Stimulated activated CD4-positive, alpha-beta T cell treated with anti-CD3 and anti-CD28 coated beads, Interleukin-4, amount 100 ng/mL, for 48 hours (primary cell): ENCODE measurements around the gene ACTR8.
A peak's percentile ranks its signal among the peaks of the same experiment; 100 is the strongest.
"Not testable (repeated sequence)": the region's sequence is repeated elsewhere in the genome, so short reads cannot be mapped to it uniquely, and the experiment has no call there.

Experiments used
- DNase-seq, 2 donors: peaks; one replicate each; pipeline ENCODE4 v3.0.0-alpha.2; 2020; ENCODE audit warnings: low read depth in 2 of 2

Gene ACTR8, protein sequence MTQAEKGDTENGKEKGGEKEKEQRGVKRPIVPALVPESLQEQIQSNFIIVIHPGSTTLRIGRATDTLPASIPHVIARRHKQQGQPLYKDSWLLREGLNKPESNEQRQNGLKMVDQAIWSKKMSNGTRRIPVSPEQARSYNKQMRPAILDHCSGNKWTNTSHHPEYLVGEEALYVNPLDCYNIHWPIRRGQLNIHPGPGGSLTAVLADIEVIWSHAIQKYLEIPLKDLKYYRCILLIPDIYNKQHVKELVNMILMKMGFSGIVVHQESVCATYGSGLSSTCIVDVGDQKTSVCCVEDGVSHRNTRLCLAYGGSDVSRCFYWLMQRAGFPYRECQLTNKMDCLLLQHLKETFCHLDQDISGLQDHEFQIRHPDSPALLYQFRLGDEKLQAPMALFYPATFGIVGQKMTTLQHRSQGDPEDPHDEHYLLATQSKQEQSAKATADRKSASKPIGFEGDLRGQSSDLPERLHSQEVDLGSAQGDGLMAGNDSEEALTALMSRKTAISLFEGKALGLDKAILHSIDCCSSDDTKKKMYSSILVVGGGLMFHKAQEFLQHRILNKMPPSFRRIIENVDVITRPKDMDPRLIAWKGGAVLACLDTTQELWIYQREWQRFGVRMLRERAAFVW

DNA sequence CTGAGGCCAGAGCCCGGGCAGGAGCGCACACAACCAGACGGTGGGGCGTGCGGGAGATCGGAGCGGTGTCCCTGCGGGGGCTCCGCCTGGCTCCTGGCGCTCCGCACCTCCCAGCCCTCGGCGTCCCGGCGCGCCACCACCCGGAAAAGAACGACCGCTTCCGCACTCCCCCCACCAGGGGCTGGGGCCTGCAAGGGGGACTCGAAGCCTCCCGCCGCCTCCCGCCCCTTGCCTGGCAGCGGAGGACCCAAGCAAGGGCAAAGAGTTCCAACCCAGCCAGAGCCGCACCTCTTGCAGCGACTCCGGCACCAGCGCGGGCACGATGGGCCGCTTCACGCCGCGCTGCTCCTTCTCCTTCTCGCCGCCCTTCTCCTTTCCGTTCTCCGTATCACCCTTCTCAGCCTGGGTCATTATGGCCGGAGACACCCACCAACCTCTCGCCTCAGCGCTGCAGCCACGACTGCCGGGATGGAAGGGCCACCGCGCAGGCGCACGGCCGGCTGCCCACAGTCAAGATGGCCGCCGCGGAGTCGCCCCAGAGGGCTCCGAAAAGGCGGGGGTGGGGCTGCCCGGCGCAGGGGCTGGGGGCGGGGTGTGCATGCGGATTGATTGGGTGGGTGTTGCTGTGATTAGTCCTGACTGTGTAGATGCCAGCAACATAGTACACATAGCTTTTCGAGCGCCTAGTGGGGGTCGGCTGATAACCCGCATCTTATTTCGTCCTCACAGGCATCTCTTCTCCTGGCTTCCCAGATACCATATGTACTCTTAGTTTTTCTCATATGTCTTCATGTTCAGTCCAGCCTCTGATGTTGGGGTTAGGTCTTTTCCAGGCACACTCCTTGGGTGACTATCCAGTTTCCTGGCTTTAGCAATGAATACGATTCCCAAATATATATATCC is at the start of gene ACTR8:
ACTR8 (minus strand) TSS at position 462 of the 903 bp plus-strand sequence; CDS start at position 411, 51 bp downstream.
- DNase-seq, result peak; percentile 72 to 78

DNA sequence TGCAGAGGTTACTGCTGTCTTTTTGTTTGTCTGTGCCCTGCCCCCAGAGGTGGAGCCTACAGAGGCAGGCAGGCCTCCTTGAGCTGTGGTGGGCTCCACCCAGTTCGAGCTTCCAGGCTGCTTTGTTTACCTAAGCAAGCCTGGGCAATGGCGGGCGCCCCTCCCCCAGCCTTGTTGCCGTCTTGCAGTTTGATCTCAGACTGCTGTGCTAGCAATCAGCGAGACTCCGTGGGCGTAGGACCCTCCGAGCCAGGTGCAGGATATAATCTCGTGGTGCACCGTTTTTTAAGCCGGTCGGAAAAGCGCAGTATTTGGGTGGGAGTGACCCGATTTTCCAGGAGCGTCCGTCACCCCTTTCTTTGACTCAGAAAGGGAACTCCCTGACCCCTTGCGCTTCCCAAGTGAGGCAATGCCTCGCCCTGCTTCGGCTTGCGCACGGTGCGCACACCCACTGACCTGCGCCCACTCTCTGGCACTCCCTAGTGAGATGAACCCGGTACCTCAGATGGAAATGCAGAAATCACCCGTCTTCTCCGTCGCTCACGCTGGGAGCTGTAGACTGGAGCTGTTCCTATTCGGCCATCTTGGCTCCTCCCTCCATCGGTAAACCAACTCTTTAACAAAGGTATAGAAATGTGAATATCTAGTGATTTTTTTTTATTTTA is 45.4 kb upstream of the ACTR8 start:
- not testable (repeated sequence) for DNase-seq

DNA sequence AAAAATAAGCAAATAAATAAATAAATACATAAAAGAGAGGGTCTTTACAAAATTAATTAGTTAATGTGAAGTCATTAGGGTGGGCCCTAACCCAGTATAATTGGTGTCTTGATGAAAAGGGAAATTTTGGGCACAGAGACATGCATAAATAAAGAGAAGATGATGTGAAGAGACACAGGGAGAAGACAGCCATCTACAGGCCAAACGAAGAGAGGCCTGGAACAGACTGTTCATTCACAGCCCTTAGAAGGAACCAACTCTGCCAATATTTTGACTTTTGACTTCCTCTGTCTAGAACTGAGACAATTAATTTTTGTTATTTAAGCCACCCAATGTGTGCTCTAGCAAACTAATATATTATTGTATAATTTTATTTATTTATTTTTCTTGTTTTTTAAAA is 39.3 kb upstream of the ACTR8 start:
- DNase-seq, result no peak

DNA sequence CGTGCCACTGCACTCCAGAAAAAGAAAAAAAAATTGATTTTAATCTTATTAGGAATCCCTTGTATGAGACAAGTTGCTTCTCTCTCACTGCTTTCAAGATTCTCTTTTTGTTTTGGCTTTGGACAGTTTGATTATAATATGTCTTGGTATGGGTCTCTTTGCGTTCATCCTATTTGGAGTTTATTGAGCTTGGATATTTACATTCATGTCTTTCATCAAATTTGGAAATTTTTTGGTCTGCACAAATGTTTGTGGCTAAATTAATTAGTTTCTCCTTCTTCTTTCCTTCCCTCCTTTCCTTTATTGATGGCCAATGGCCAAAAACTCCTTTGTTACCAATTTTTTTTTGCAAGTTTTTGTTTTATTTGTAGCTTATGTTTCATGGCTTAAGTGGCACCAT is 37.8 kb upstream of the ACTR8 start:
- DNase-seq, result no peak

DNA sequence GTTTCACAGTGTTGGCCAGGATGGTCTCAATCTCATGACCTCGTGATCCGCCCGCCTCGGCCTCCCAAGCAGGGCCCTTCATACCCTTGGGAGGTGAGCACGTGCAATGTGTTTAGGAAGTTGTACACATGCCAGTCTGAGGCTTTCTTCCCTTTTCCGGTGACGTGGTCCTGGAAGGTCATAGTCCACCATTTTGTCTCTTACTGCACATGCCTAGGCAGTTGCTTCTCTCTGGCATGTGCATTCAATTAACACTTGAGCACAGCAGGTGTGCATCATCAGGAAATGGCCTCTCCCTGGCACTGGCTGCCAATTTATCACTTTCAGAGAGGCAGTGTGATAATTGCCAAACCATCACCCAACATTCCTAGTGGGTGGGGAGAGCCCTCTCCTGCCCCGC is 31.4 kb upstream of the ACTR8 start:
- DNase-seq, result no peak

GRCh38 chr3:53902711-53903110 is 20.8 kb upstream of the ACTR8 start:
- no peak for DNase-seq

GRCh38 chr3:53902067-53902466 is 20.1 kb upstream of the ACTR8 start:
- no peak for DNase-seq

- DNase-seq, result no peak
Observed at GRCh38 chr3:53900666-53901331, 18.8 kb upstream of the ACTR8 start.

DNA sequence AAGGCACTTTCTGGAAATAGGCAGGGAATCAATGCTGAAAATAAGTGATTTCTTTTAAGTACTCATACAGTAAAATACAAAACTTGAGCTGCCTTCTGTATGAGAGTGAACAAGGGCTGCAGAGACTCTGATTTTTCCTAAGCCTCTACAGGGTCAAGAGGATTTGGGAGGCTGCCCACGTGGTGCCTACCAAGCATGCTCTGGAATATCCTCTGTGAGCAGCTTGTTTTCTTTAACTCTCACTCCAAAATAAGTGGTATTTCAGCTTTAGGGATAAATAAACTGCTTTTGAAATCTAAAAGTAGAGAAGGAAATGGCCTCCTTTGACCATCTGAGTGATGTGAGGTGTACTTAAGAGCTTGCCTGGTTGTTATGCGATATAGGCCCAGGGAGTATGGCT is 17.8 kb upstream of the ACTR8 start:
- DNase-seq, result no peak

DNA sequence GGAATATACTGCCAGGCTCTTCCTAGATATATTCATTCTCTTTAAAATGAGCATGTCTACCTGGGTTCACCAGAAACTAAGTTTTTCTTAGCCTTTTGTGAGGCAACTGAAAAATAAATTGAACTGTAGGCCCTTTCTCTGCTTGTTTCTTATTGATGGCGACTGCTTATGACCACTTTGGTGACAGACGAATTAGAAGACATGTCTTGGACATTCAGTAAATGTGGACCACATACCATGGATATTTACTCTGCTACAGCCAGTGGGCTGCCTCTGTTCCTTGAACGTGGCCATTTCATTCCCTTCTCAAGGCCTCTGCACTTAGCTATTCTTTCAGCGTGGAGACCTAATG is 10.3 kb upstream of the ACTR8 start:
- no peak for DNase-seq

DNA sequence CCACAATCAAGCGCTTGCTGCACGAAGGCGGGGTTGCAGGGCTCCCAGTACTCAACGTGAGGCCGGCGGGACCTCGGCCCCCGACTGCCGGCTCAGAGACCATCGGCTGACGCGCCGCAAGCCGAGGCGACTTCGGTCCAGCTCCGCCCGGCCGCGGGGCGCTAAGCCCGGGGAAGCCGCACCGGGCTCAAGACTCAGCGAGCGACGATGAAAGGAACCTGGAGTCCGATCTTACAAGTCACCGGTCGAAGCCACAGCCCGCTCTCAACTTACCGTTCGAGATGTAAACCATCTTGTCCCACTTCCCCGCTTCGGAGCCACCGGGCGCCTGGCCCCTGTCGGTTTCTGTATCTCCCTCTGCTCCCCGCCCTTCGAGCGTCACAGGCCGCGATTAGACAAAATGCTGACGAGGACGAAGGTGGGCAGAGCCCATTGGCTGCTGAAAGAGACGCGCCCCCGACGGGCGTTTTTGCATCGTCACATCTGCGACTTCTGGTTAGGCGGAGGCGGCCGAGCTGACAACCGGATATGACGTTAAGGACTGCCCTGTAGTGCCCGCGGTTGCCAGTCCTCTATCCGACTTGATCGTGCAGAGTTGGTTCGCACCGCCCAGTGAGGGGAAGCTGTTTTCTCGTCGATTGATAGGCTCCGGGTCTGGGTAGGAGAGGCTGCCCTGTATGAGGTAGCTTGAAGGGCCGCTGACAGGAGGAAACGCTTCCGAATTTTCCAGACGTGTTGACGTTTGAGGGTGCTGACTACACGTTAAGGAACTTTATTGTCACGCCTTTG is 9.7 kb upstream of the ACTR8 start, which contains the start of gene SELENOK:
SELENOK (minus strand) TSS at position 363 of the 789 bp plus-strand sequence.
- DNase-seq, result peak; percentile 91 to 94

- DNase-seq, result peak; percentile 10 to 17
Observed at GRCh38 chr3:53890726-53891475, 8.9 kb upstream of the ACTR8 start.

DNA sequence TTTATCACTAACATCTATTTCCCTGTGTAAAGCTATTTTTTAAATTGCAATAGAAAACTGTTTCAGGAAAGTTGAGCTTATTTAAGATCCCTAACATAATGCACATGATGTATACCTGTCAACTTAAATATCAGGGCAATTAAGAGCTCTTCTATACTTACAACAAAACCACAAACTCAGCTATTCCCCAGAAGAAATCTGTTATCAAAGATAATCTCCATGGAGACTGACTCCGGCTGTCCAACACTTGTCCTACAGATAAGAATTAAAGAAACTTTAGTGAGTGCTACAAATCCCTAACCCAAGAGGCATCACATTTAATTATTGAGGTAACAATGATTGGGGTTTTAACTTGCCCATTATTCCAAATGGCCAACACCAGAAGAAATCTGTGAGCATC is 6.3 kb upstream of the ACTR8 start:
- no peak for DNase-seq

DNA sequence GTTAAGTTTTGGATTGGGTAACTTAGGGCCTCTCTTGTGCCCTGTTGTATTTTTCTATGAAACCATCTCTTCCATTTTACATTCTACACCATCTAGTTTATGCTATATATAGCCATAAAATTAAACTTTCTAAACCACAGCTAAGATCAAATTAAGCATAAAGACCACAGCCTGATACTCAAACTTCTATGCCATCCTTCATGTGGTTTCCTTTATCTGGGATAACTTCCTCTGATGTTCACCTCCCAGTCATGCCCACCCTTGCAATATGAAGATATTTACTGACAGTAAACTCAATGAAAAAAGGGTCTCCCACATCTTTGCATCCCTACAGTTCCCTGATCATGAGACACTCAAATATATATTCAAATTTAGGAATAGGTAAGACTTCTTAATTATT is 5.5 kb upstream of the ACTR8 start:
- no peak for DNase-seq

GRCh38 chr3:53885239-53885638 is 3.3 kb upstream of the ACTR8 start:
- DNase-seq, result no peak

DNA sequence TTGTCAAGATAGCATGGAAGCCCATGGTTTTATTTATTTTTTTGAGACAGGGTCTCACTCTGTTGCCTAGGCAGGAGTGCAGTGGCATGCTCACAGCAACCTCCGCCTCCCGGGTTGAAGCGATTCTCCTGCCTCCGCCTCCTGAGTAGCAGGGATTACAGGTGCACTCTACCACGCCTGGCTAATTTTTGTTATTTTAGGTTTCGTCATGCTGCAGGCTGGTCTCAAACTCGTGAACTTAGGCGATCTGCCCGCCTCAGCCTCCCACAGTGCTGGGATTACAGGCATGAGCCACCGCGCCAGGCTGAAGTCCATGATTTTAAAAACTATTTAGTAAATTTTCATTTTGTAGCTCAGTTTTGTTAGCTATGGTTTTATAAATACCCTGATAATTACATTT is 2.7 kb upstream of the ACTR8 start:
- DNase-seq, result no peak

- no peak for DNase-seq
Observed at GRCh38 chr3:53883008-53883407, 1.1 kb upstream of the ACTR8 start.

DNA sequence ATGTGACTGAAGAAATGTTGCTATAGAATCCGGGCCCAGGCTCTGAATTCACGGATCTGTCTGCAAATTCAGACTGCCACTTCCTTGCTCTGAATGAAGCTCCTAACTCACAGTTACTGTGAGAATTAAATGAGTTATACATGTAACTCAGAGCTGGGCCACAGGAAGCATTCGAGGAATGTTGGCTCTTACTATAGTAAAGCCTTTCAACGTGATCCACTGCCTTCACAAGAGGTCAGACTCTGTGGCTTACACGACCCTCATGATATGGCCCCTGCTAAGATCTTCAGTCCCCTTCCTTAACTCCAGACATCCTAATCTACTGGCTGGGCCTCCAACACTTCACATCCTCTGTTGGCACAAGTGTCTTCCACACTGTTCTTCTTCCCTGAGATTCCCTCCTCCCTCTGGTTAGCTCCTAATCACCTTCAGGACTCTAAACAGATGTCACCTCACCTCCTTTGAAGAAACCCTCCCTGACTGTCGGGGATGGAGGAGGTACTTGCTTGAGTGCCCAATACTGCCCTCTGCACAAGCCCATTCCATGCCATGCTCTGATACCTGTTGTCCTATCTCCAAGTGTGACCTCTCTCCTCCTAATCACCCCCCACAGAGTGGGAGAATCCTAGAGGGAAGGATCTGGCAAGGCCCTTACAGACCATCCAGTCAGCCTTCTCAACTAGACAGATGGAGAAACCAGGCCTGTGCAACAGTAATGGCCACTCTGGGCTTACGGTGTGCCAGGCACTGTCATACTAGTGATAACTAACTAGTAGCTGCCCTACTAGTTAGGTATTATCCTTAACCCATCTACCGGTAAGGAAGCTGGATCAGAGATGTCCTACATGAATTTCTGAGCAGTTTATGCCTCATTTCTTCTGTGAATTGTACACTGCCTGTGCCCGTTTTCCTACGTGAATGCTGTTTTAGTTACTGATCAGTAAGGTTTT is 1.3 kb downstream of the ACTR8 start:
- no peak for DNase-seq
